ENCODE measurements around the gene BPTF.
"Not testable (repeated sequence)": the region's sequence is repeated elsewhere in the genome, so short reads cannot be mapped to it uniquely, and the experiment has no call there.

The BPTF gene

DNA sequence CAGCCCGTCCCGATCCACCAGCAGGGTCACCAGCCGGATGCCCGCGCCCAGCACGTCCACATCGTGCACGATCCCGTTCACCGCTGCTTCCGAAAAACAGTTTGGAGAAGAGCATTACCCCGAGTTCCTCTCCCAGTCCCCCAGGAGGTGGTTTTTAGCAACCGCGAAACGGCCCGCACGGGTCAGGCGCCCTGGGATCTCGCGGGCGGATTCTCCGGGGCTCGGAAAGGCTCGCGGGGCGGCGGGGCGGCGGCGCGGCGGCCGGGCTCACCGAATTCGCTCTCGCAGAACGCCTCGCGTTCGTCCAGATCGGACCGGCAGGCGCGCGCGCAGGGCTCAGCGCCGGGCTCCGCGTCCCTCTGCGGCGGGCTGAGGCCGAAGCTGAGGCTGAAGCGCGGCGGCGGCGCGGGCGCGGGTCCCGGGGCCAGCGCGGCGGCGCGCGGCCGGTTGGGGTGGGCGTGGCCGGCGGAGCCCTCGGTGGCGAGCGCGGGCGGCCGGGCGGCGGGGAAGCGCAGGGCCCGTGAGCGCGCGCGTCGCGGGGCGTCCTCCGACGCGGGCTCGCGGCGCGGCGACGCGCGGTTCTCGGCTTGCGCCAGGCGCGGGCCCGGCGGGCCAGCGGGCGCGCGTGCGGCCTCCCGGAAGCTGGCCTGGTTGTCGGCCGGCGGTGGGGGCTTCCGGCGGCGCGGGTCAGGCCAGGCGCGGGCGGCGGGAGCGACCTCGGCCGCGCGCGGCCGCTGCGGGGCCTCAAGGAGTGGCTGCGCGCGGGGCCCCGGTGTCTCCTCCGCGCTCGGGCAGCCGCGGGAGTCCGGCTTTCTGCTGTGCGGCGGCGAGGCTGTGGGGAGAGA is 168.1 kb downstream of the BPTF start:
- Histone ChIP-seq H3K9me3 (ENCODE audit: control insufficient read depth, low read length) (no peaks in the 10 kb centered on the region), H3K4me1 (ENCODE audit: control insufficient read depth, insufficient read depth, low read length, poor library complexity, severe bottlenecking) (peaks cover 3% of the 10 kb centered on the region), H3K4me3 (ENCODE audit: extremely low read depth, insufficient read depth, low read length, poor library complexity, severe bottlenecking) (peak overlapping the region; percentile 64), H3K27ac (ENCODE audit: low read depth, low read length, severe bottlenecking) (peak overlapping the region; percentile 86), H3K36me3 (ENCODE audit: control insufficient read depth, insufficient read depth, low read length) (peaks cover 3% of the 10 kb centered on the region)
- 0 to 1% methylated on average over 98 to 112 of the region's 144 CpGs for WGBS, 2 experiments (ENCODE audit: insufficient coverage in 2 of 2)

DNA sequence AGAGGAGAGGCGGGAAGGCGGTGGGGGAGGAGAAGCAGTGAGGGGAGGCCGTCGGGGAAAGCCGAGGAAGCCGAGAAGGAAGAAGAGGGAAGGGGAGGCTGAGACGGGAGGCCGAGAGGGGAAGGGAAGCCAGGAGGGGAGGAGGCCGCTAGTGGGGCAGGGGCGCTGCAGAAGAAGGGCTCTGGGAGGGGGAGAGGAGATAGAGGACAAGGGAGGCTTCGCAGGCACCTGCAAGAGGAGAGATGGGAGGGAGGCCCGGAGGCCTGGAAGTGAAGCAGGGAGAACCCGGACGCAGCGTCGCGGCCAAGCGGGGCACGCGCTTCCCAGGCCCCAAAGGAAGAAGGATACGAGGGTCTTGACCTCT is 168.7 kb downstream of the BPTF start:
- Histone ChIP-seq H3K36me3 (ENCODE audit: control insufficient read depth, insufficient read depth, low read length) (peaks cover 3% of the 10 kb centered on the region), H3K27ac (ENCODE audit: low read depth, low read length, severe bottlenecking) (peak overlapping the region; percentile 84), H3K4me3 (ENCODE audit: extremely low read depth, insufficient read depth, low read length, poor library complexity, severe bottlenecking) (peak overlapping the region; percentile 62), H3K9me3 (ENCODE audit: control insufficient read depth, low read length) (no peaks in the 10 kb centered on the region), H3K4me1 (ENCODE audit: control insufficient read depth, insufficient read depth, low read length, poor library complexity, severe bottlenecking) (peaks cover 3% of the 10 kb centered on the region)
- WGBS, 2 experiments (ENCODE audit: insufficient coverage in 2 of 2), result 4 to 9% methylated on average over 17 to 18 of the region's 21 CpGs

DNA sequence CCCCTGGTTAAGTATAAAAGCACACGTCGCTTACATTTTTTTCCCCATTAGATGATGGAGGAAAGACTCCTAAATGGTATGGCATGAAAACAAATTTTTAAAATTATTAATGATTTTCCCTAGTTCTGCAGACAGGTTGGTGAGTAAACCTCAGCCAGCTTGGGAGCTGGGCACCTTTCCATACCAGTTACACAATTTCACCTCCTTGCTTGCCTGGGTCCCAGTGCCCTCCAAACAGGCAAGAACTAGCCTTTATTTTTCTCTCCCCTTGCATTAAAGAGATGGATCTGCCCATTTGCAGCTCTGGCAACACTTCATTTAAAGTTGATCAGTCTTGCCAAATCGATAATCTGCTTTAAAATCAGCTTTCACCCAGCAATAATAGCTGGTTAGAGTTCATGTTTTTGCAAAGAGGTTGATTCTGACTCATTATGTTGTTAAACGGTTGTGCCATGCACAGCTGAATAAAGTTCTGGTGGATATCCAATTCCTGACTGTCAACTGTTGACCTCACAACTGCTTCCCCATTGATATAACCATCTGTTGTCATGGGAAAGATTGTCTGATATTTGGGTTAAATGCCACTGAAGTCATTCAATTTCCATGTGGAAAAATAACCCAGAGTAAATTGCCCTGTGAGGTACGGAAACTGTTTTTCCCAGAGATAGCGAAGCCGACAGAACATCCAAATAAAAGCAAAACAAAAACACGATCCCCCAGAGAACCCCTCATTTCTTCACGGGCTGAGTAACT is 169.7 kb downstream of the BPTF start:
- Histone ChIP-seq H3K27ac (ENCODE audit: low read depth, low read length, severe bottlenecking) (no peak overlapping the region), H3K4me3 (ENCODE audit: extremely low read depth, insufficient read depth, low read length, poor library complexity, severe bottlenecking) (peak overlapping the region; percentile 62), H3K36me3 (ENCODE audit: control insufficient read depth, insufficient read depth, low read length) (peaks cover 3% of the 10 kb centered on the region), H3K9me3 (ENCODE audit: control insufficient read depth, low read length) (no peaks in the 10 kb centered on the region), H3K4me1 (ENCODE audit: control insufficient read depth, insufficient read depth, low read length, poor library complexity, severe bottlenecking) (peaks cover 6% of the 10 kb centered on the region)
- WGBS, 2 experiments (ENCODE audit: insufficient coverage in 2 of 2), result no CpG with 5 or more reads among the region's 9 CpGs

DNA sequence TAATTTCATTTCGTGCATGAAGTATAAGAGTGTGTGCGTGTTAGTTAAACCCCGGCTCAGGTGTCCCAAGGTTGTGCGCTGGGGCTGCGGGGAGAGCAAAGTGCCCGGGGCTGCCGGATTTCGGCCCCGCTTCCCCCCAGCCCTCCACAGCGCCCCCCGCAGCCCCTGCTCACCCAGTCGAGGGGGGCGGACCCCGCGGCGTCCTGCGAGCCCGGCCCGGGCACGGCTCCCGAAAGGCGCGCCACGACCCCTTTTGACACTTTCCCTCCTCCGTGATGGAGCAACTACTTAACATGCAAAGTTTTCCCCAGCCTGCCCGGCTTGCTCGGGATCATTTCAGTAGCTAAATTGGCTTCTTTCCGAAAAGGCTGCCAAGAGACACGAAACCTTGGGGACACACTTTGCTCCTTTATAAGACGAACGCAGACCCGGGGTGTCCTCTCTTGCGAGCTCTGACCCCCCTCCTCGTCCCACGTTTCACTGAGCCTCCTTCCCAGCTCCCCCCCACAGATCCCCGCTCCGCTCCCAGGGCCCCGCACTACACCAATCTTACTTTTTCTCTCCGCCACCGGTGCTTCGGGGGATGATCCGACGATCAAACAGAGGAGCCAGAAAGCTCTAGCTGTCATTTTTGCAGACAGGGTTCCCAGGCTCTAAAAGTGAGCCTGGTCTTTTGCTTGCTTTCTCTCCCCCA is 170.4 kb downstream of the BPTF start:
- Histone ChIP-seq H3K36me3 (ENCODE audit: control insufficient read depth, insufficient read depth, low read length) (peaks cover 3% of the 10 kb centered on the region), H3K4me1 (ENCODE audit: control insufficient read depth, insufficient read depth, low read length, poor library complexity, severe bottlenecking) (peaks cover 6% of the 10 kb centered on the region), H3K4me3 (ENCODE audit: extremely low read depth, insufficient read depth, low read length, poor library complexity, severe bottlenecking) (peak overlapping the region; percentile 45), H3K27ac (ENCODE audit: low read depth, low read length, severe bottlenecking) (no peak overlapping the region), H3K9me3 (ENCODE audit: control insufficient read depth, low read length) (no peaks in the 10 kb centered on the region)
- WGBS, 2 experiments (ENCODE audit: insufficient coverage in 2 of 2), result 0 to 1% methylated on average over 31 to 40 of the region's 43 CpGs

DNA sequence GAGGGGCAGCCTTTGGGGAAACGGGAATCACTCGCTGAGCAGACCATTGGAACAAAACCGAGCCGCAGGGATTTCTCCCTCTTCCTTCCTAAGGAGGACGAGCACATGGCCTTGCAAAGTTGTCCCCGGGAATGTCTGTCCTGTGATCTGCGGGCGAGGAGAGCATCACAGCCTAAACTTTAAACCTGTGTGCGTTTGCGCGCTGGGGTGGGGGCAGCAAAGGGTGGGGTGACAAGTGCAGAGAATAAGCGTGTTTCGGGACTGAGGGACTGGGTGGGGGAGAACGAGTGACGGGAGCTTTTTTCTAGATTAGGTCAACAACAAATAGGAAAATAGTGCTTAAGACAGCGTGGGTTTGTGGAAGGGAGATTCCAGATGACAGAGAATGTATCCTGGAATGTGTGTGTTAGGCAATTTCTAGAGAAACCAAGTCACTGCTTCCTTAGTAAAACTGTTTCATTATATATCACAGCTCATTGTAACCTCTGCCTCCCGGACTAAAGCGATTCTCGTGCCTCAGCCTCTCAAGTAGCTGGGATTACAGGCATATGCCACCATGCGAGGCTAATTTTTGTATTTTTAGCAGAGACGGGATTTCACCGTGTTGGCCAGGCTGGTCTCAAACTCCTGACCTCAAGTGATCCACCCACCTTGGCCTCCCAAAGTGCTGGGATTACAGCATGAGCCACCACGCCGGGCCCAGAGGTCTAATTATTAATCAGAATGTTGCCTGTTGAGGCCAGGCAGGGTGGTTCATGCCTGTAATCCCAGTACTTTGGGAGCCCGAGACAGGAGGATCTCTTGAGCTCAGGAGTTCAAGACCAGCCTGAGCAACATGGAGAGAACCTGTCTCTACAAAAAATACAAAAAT is 171.2 kb downstream of the BPTF start, which contains the start of gene C17orf58:
C17orf58 (minus strand) TSS at position 169 of the 871 bp plus-strand sequence. CDS start 271 bp downstream, outside the sequence.
- H3K4me3 ChIP-seq (ENCODE audit: extremely low read depth, insufficient read depth, low read length, poor library complexity, severe bottlenecking), result peak within 1 kb of the TSS; percentile 45
- not testable (repeated sequence) for H3K4me1 ChIP-seq (ENCODE audit: control insufficient read depth, insufficient read depth, low read length, poor library complexity, severe bottlenecking); H3K27ac ChIP-seq (ENCODE audit: low read depth, low read length, severe bottlenecking); H3K9me3 ChIP-seq (ENCODE audit: control insufficient read depth, low read length); H3K36me3 ChIP-seq (ENCODE audit: control insufficient read depth, insufficient read depth, low read length)
- 46 to 49% methylated on average over 14 to 16 of the region's 25 CpGs for WGBS, 2 experiments (ENCODE audit: insufficient coverage in 2 of 2)

DNA sequence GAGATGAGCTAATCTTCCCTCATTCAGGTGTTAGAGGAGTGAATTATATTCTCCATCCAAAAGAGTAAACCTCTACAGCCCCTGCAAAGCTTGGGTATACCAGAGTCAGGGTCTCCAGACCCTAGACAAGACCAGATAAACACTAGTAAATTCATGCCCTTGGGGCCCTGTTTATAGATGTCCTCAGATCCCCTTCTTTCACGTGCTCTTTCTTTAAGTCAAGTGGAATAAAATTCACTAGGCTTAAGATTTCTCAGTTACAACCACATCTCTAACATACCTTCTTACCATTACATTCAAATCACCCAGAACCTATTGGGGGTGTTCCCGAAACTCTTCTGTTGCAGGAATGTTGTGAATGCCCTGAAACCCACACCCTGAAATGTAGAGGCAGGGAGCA is 173.2 kb downstream of the BPTF start:
- WGBS, 2 experiments (ENCODE audit: insufficient coverage in 2 of 2), result 79 to 100% methylated on average over 2 of the region's 2 CpGs
- H3K9me3 ChIP-seq (ENCODE audit: control insufficient read depth, low read length), result no peaks in the 10 kb centered on the region
- no peak overlapping the region for H3K27ac ChIP-seq (ENCODE audit: low read depth, low read length, severe bottlenecking)
- H3K36me3 ChIP-seq (ENCODE audit: control insufficient read depth, insufficient read depth, low read length), result no peaks in the 10 kb centered on the region
- H3K4me1 ChIP-seq (ENCODE audit: control insufficient read depth, insufficient read depth, low read length, poor library complexity, severe bottlenecking), result peaks cover 6% of the 10 kb centered on the region
- H3K4me3 ChIP-seq (ENCODE audit: extremely low read depth, insufficient read depth, low read length, poor library complexity, severe bottlenecking), result no peak overlapping the region

DNA sequence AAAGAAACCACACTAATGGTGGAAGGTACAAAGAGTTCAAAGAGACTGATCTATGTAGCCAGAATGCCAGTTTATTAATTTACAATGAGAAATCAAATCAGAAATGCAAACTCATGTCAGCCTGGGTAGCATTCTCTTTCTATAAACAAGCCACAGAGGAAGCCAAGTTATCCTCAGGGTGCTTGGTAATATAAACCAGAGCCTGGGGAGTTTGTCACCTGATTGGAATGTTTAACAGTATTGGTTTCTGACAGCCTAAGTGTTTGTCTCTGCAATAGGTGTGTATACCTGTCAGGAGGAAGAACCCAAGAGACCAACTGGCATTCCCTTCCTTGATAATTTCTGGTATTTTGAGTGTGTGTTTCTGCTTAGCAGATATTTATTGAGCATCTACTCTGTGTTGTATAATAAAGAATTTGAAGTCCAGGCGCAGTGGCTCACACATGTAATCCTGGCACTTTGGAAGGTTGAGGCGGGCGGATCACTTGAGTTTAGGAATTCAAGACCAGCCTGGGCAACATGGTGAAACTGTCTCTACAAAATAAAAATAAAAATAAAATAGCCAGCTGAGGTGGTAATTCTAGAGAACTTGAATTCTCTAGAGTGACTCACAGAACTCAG is 174.1 kb downstream of the BPTF start:
- 100% methylated on average over 1 of the region's 3 CpGs; no CpG with 5 or more reads in 1 of the 2 experiments for WGBS, 2 experiments (ENCODE audit: insufficient coverage in 2 of 2)
- H3K4me1 ChIP-seq (ENCODE audit: control insufficient read depth, insufficient read depth, low read length, poor library complexity, severe bottlenecking), result peaks cover 6% of the 10 kb centered on the region
- H3K4me3 ChIP-seq (ENCODE audit: extremely low read depth, insufficient read depth, low read length, poor library complexity, severe bottlenecking), result no peak overlapping the region
- no peak overlapping the region for H3K27ac ChIP-seq (ENCODE audit: low read depth, low read length, severe bottlenecking)
- H3K36me3 ChIP-seq (ENCODE audit: control insufficient read depth, insufficient read depth, low read length), result no peaks in the 10 kb centered on the region
- H3K9me3 ChIP-seq (ENCODE audit: control insufficient read depth, low read length), result no peaks in the 10 kb centered on the region

DNA sequence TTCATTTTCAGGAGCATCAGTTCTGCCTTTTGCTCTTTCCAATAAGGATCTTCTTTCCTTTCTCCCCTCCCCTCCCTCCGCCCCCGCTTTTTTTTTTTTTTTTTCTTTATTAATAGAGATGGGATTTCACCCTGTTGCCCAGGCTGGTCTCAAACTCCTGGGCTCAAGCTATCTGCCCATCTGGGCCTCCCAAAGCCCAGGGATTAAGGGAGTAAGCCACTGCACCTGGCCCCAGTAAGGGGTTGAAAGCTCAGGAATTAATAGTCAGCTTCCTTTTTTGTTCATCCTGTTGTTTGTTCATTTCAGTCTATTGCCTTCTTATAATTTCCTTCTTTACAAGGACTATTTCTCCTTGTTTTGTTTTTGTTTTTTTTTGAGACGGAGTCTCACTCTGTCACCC is 178.9 kb downstream of the BPTF start:
- no peak overlapping the region for H3K4me3 ChIP-seq (ENCODE audit: extremely low read depth, insufficient read depth, low read length, poor library complexity, severe bottlenecking)
- H3K9me3 ChIP-seq (ENCODE audit: control insufficient read depth, low read length), result no peaks in the 10 kb centered on the region
- 100% methylated on average over 1 of the region's 3 CpGs; no CpG with 5 or more reads in 1 of the 2 experiments for WGBS, 2 experiments (ENCODE audit: insufficient coverage in 2 of 2)
- H3K27ac ChIP-seq (ENCODE audit: low read depth, low read length, severe bottlenecking), result no peak overlapping the region
- no peaks in the 10 kb centered on the region for H3K36me3 ChIP-seq (ENCODE audit: control insufficient read depth, insufficient read depth, low read length)
- peaks cover 3% of the 10 kb centered on the region for H3K4me1 ChIP-seq (ENCODE audit: control insufficient read depth, insufficient read depth, low read length, poor library complexity, severe bottlenecking)

DNA sequence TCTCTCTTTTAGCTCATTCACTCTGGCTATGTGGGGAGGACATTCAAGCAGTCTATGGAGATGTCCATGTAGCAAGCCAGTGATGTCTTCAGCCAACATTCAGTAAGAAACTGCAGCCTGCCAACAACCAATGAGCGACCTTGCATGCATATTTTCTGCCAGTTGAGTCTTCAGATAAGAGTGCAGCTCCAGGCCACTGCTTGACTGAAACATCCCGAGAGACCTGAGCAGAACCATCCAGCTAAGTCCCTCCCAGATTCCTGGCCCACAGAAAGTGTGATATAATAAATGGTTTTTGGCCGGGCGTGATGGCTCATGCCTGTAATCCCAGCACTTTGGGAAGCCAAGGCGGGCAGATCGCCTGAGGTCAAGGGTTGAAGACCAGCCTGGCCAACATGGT is 181.5 kb downstream of the BPTF start:
- Histone ChIP-seq H3K9me3 (ENCODE audit: control insufficient read depth, low read length) (no peaks in the 10 kb centered on the region), H3K36me3 (ENCODE audit: control insufficient read depth, insufficient read depth, low read length) (no peaks in the 10 kb centered on the region), H3K27ac (ENCODE audit: low read depth, low read length, severe bottlenecking) (no peak overlapping the region), H3K4me1 (ENCODE audit: control insufficient read depth, insufficient read depth, low read length, poor library complexity, severe bottlenecking) (no peaks in the 10 kb centered on the region), H3K4me3 (ENCODE audit: extremely low read depth, insufficient read depth, low read length, poor library complexity, severe bottlenecking) (no peak overlapping the region)
- WGBS, 2 experiments (ENCODE audit: insufficient coverage in 2 of 2), result 78% methylated on average over 1 of the region's 6 CpGs
